Omental fat pad (tissue), 4 donors: ENCODE results near the gene ALDH1A1. TPM values are rescaled to one million over a fixed set of nuclear protein-coding genes. Genes with fewer than 3 reads are reported as not detected.

ENCODE experiments used
- ATAC-seq: fragments of 150-250 bp; one replicate; pipeline ENCODE4 v1.9.1; 2016; ENCODE audit warnings: mild to moderate bottlenecking, moderate library complexity; ENCODE audit not compliant: low FRiP score
- DNase-seq: peaks from one replicate; pipeline ENCODE4 v3.0.0-alpha.2; 2019; ENCODE audit warnings: low spot score
- total RNA-seq, 4 donors: library from RNA; depleted of rRNA; stranded (reverse); fragments of >200 nt; gene quantifications; one replicate each; pipeline ENCODE4 v1.1.0, GENCODE V29; 2016
- TF ChIP-seq, protein P1 (sequence below), 3 donors: fragments of 450-650 bp; IDR thresholded peaks; one replicate each; pipeline ENCODE4 v1.5.1; 2016 to 2017; ENCODE audit warnings: antibody characterized with exemption in 3 of 3, mild to moderate bottlenecking in 3 of 3, moderate library complexity in 2 of 3

Gene ALDH1A1
- total RNA-seq, 4 donors from 2014 or later = 119 to 151 (median 138) TPM

DNA sequence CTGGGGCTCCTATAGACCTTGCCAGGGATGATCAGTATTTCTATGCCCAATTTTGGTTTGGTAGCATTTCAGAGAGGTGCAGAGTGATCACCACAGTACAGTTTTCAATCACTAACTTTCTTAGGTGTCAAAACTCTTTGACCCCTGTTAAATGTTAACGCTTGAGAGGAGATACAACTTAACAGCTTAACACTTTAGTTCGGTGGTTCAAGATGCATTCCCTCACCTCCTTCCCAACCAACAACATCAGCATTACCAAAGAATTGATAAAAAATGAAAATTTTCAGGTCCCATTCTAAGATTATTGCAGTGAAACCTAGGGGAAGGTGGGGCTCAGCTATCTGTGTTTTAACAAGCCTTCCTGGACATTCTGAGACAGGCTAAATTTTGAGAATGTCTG lies 16.2 kb downstream of the ALDH1A1 start:
- DNase-seq = no peak
- TF ChIP-seq, protein P1, sequence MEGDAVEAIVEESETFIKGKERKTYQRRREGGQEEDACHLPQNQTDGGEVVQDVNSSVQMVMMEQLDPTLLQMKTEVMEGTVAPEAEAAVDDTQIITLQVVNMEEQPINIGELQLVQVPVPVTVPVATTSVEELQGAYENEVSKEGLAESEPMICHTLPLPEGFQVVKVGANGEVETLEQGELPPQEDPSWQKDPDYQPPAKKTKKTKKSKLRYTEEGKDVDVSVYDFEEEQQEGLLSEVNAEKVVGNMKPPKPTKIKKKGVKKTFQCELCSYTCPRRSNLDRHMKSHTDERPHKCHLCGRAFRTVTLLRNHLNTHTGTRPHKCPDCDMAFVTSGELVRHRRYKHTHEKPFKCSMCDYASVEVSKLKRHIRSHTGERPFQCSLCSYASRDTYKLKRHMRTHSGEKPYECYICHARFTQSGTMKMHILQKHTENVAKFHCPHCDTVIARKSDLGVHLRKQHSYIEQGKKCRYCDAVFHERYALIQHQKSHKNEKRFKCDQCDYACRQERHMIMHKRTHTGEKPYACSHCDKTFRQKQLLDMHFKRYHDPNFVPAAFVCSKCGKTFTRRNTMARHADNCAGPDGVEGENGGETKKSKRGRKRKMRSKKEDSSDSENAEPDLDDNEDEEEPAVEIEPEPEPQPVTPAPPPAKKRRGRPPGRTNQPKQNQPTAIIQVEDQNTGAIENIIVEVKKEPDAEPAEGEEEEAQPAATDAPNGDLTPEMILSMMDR (IDR thresholded peaks at IDR 0.05) = no peak
- ATAC-seq = no peak

DNA sequence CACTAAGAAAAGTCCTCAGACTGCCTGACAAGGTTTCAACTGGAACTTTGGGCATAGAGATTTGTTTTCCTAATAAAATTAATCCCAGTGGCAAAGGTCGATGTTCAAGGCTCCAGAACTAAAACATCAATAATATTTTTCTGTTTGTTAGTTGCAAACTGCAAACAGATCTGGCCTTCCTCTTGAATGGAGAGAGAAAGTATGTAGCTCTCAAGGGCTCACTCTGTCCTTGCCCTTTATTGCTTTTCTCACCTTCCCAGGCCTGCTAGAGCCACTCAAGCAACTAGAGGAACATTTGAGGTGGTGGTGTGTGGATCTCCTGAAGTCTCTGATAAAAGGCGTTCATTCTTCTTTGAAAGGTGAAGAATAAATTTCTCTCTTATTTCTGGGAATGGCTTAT lies 16.6 kb downstream of the ALDH1A1 start:
- DNase-seq (no peak), ATAC-seq (no peak)
- TF ChIP-seq, protein P1 (IDR thresholded peaks at IDR 0.05) = no peak

DNA sequence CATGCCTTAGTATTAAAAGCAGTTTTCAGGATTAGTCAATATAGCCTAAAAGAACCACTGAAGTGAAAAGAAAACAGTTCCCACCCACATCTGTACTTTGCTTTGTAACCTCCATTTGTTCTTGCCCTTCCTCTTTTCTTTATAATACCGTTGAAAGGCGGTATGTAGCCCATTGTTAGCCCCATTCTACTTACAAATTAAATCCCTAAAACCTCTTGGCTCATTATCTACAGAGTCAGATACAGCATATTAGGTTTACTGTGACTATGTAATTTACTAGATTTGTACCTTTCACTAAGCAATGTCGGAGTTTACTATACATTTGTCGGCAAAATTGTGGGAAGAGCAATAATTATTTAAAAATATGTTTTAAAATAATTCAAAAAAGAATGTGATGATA lies 17.3 kb downstream of the ALDH1A1 start:
- DNase-seq (no peak), ATAC-seq (no peak)
- TF ChIP-seq, protein P1 (IDR thresholded peaks at IDR 0.05) = no peak

DNA sequence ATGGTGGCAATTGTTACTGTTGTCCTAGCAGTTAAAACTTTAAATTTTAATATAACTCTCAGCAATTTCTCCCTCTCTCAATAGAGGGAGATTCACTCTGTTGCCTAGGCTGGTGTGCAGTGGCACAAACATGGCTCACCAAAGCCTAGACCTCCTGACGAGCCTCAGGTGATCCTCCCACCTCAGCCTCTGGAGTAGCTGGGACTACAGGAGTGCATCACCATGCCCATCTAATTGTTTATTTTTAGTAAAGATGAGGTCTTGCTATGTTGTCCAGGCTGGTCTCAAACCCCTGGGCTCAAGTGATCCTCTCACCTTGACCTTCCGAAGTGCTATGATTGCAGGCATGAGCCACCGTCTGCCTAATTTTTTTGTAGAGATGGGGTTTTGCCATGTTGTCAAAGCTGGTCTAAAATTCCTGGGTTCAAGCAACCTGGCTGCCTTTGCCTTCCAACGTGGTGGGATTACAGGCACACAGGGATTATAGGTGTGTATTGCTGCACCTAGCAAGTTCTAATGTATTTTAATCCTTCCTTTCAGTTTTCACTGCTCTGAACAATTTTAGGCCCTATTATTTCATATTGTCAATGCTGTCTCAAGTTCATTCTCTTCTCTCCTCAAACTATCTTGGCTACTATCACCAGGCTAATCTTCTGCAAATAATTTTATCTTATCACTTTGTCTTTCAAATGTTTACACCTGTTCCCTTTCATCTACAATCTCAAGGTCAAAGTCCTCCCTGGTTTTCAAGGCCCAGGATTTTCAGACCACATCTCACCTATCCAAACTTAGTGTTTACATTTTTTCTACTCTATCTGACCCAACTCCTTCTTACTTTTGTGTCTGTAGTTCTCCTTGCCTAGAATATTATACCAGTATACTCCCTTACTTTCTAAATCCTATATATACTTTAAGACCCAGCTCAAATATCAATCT lies 18.9 kb downstream of the ALDH1A1 start:
- TF ChIP-seq, protein P1 (IDR thresholded peaks at IDR 0.05) = no peak
- no peak for ATAC-seq
- no peak for DNase-seq

DNA sequence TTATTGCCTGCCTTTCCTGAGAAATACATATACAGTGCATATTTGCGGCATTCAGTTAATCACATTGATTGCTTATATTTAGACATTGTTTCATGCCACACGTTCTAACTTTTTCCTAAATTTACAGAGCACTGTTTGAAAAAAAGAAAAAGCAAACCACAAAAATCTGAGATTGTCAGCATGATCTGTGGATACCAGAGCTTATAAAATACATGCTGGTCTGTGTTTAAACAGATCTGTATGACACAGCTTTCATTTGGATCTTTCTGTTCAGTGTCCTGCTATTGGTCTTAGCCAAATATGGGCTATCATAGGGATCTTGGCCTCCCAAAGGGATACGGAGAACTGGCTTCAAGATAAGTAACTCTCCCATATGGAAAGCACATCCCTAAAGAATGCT lies 20.2 kb downstream of the ALDH1A1 start:
- no peak for ATAC-seq
- DNase-seq = no peak
- TF ChIP-seq, protein P1 (IDR thresholded peaks at IDR 0.05) = no peak

DNA sequence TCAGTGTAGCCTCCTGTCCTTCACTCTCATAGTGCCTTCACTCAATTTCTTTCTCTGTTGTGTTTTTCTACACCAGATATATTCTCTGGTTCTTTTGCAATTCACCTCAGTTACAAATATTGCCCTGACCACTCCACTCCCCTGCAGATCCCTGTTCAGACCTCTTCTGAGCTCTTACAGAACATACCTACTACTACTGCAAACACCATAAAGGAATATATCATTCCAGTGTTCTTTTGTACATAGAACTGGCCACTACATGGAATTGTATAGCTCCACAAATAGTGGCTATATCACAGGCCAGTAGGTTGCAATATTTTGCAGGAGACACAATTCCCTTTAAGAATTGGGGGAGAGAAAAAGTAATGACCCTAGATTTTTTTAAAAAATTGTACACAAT lies 21.0 kb downstream of the ALDH1A1 start:
- TF ChIP-seq, protein P1 (IDR thresholded peaks at IDR 0.05) = no peak
- no peak for ATAC-seq

DNA sequence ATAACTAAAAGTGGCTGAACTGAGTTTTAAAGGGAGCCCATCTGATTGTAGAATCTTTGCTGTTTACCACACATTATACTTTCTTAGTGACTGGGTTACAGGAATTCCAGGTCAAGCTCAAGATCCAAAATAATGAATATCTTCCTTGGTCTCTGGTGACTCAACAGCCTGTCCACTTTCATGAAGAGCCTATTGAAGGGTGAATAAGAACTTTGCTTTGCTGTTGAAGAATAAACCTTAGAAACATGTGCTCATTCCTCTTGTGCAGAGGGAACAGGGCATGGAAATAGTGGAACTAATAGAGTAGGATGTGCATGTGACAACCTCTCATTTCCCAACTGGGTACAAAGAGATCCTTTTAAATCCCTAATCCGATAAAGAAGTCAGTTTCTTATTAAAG lies 21.4 kb downstream of the ALDH1A1 start:
- TF ChIP-seq, protein P1 (IDR thresholded peaks at IDR 0.05) = no peak
- ATAC-seq (no peak), DNase-seq (no peak)

More for the DNA sequence above, 21.0 kb downstream of the ALDH1A1 start:
- no peak for DNase-seq
